GM23248 (cell line): ENCODE measurements around the gene PTPRR.

Experiments used
- EZH2 ChIP-seq: fragments of 200-600 bp; sonication (generic); IDR thresholded peaks from 2 replicates; pipeline ENCODE4 v1.6.1; 2018; ENCODE audit warnings: antibody characterized with exemption, mild to moderate bottlenecking; ENCODE audit not compliant: insufficient read depth, poor library complexity, severe bottlenecking
- EZH2phosphoT487 ChIP-seq: fragments of 200-600 bp; sonication (generic); IDR thresholded peaks from 2 replicates; pipeline ENCODE4 v1.6.1; 2018; ENCODE audit warnings: antibody characterized with exemption, moderate library complexity, mild to moderate bottlenecking, low read depth; ENCODE audit not compliant: insufficient read depth

GRCh38 chr12:70784042-70784668 is 136.4 kb downstream of the PTPRR start:
- TF ChIP-seq EZH2 (no peak), EZH2phosphoT487 (no peak)
